Caco-2 (cell line): ENCODE data around the gene USP32. TPM values are rescaled to one million over a fixed set of nuclear protein-coding genes. Genes with fewer than 3 reads are reported as not detected.

Experiments used
- BruUV-seq: library from RNA; stranded (reverse); fragments of 400-500 nt; replicated peaks from 2 replicates; lab custom pipeline; 2021; lab: Mats Ljungman, UMichigan
- CTCF ChIA-PET: fragments of 300-600 bp; sonication (Branson Sonifier 250); formaldehyde crosslinking; loops from one replicate; lab custom pipeline; 2022; ENCODE audit warnings: antibody characterized with exemption; lab: Charles Lee
- POLR2A ChIA-PET: fragments of 300-600 bp; sonication (Branson Sonifier 250); formaldehyde crosslinking; loops from one replicate; lab custom pipeline; 2022; ENCODE audit warnings: antibody characterized with exemption; lab: Charles Lee
- DNase-seq, 2 experiments: peaks; one replicate each; pipeline versions ENCODE4 v3.0.0 to v3.0.0-alpha.2; 2020 to 2022
- H3K27me3 ChIP-seq: replicated peaks from 2 replicates; pipeline ENCODE4 v1.6.0; 2011; ENCODE audit warnings: low read length; ENCODE audit not compliant: control insufficient read depth, insufficient read depth
- H3K36me3 ChIP-seq: 2 replicates; pipeline ENCODE4 v1.5.1; 2011; ENCODE audit warnings: low read length; ENCODE audit not compliant: control insufficient read depth, insufficient read depth
- H3K4me1 ChIP-seq: fragments of 250-450 bp; sonication (Bioruptor Pico); 2 replicates; pipeline ENCODE4 v1.5.1; 2020; ENCODE audit warnings: mild to moderate bottlenecking
- H3K4me3 ChIP-seq: 2 replicates; pipeline ENCODE4 v1.5.1; 2011; ENCODE audit warnings: low read depth, mild to moderate bottlenecking, control low read depth, low read length
- H3K9me3 ChIP-seq: fragments of 250-450 bp; sonication (Bioruptor Pico); 2 replicates; pipeline ENCODE4 v1.5.1; 2020; ENCODE audit warnings: mild to moderate bottlenecking, moderate library complexity
- H3K27ac Mint-ChIP-seq: one replicate; pipeline ENCODE4 v1.8.0; 2022; ENCODE audit warnings: mixed read lengths; ENCODE audit not compliant: unreplicated experiment
- H3K27me3 Mint-ChIP-seq: one replicate; pipeline ENCODE4 v1.8.0; 2022; ENCODE audit warnings: mixed read lengths; ENCODE audit not compliant: insufficient read depth, unreplicated experiment
- H3K36me3 Mint-ChIP-seq: one replicate; pipeline ENCODE4 v1.8.0; 2022; ENCODE audit warnings: mild to moderate bottlenecking, mixed read lengths; ENCODE audit not compliant: insufficient read depth, unreplicated experiment
- H3K4me1 Mint-ChIP-seq: one replicate; pipeline ENCODE4 v1.8.0; 2022; ENCODE audit warnings: low read depth, mixed read lengths; ENCODE audit not compliant: unreplicated experiment
- H3K4me3 Mint-ChIP-seq: one replicate; pipeline ENCODE4 v1.8.0; 2022; ENCODE audit warnings: mild to moderate bottlenecking, moderate library complexity, mixed read lengths; ENCODE audit not compliant: unreplicated experiment
- H3K9me3 Mint-ChIP-seq: one replicate; pipeline ENCODE4 v1.8.0; 2022; ENCODE audit warnings: mixed read lengths; ENCODE audit not compliant: unreplicated experiment
- CTCF ChIP-seq, 2 experiments: fragments of 200-600 bp in 1 of 2; IDR thresholded peaks; 1 replicate in 1 of 2; 2 replicates in 1 of 2; pipeline versions ENCODE4 v1.5.1 to v1.8.0; 2011 to 2022; ENCODE audit warnings: antibody characterized with exemption in 1 of 2, control low read depth in 1 of 2, inconsistent platforms in 1 of 2, low read depth in 1 of 2, low read length in 1 of 2, mild to moderate bottlenecking in 1 of 2, moderate library complexity in 1 of 2; ENCODE audit not compliant: insufficient read depth in 1 of 2, severe bottlenecking in 1 of 2, unreplicated experiment in 1 of 2
- intact Hi-C: fragments of 100-400 bp; cut with micrococcal nuclease; formaldehyde crosslinking; loops from one replicate; pipeline ENCODE4 v1.10.0; 2022; ENCODE audit not compliant: unreplicated experiment
- total RNA-seq: library from RNA; stranded (reverse); gene quantifications from 2 replicates; pipeline ENCODE4 v1.2.3, GENCODE V29; 2022

USP32 gene
- total RNA-seq, 1 experiment from 2014 or later = 53.3 TPM

GRCh38 chr17:60426596-60426995, 34.7 kb upstream of the USP32 start:
- intact Hi-C loops = no loop called here

GRCh38 chr17:60425626-60426025, 33.7 kb upstream of the USP32 start:
- Histone ChIP-seq H3K27me3 (no peaks in the 10 kb centered on the region), H3K36me3 (no peaks in the 10 kb centered on the region), H3K4me3 (no peak overlapping the region), H3K9me3 (no peaks in the 10 kb centered on the region), H3K4me1 (no peaks in the 10 kb centered on the region)
- no peaks in the 10 kb centered on the region for H3K4me1 Mint-ChIP-seq
- H3K36me3 Mint-ChIP-seq = no peaks in the 10 kb centered on the region
- intact Hi-C loops = no loop called here
- ChIA-PET CTCF (interaction anchor here (0.6 kb wide), 1 partner anchor 278 kb away, joined by 3 read pairs; no protein-coding TSS in a partner anchor), POLR2A (no interaction called here)
- no peaks in the 10 kb centered on the region for H3K27me3 Mint-ChIP-seq
- BruUV-seq = no TSS peak
- no peak overlapping the region for H3K4me3 Mint-ChIP-seq
- DNase-seq = no peak
- no peak for TF ChIP-seq CTCF (IDR thresholded peaks at IDR 0.05; ENCODE audit: insufficient read depth in 1 of 2, low read depth in 1 of 2, low read length in 1 of 2, severe bottlenecking in 1 of 2, unreplicated experiment in 1 of 2)
- H3K9me3 Mint-ChIP-seq = no peaks in the 10 kb centered on the region
- H3K27ac Mint-ChIP-seq = no peak overlapping the region

More at GRCh38 chr17:60426596-60426995, 34.7 kb upstream of the USP32 start:
- H3K9me3 ChIP-seq = no peaks in the 10 kb centered on the region
- BruUV-seq = no TSS peak
- H3K36me3 ChIP-seq = no peaks in the 10 kb centered on the region
- Mint-ChIP-seq H3K4me1 (no peaks in the 10 kb centered on the region), H3K36me3 (no peaks in the 10 kb centered on the region), H3K27ac (no peak overlapping the region), H3K27me3 (no peaks in the 10 kb centered on the region), H3K9me3 (peaks cover under 1% of the 10 kb centered on the region), H3K4me3 (no peak overlapping the region)
- H3K4me3 ChIP-seq = no peak overlapping the region
- ChIA-PET POLR2A (no interaction called here), CTCF (no interaction called here)
- no peak for TF ChIP-seq CTCF (IDR thresholded peaks at IDR 0.05; ENCODE audit: insufficient read depth in 1 of 2, low read depth in 1 of 2, low read length in 1 of 2, severe bottlenecking in 1 of 2, unreplicated experiment in 1 of 2)
- H3K4me1 ChIP-seq = no peaks in the 10 kb centered on the region
- no peaks in the 10 kb centered on the region for H3K27me3 ChIP-seq
- DNase-seq = no peak

GRCh38 chr17:60423865-60424264, 31.9 kb upstream of the USP32 start:
- CTCF ChIA-PET = no interaction called here
- no peaks in the 10 kb centered on the region for H3K9me3 Mint-ChIP-seq
- Histone ChIP-seq H3K9me3 (no peaks in the 10 kb centered on the region), H3K4me3 (no peak overlapping the region), H3K36me3 (no peaks in the 10 kb centered on the region), H3K4me1 (no peaks in the 10 kb centered on the region), H3K27me3 (no peaks in the 10 kb centered on the region)
- no peak overlapping the region for H3K27ac Mint-ChIP-seq
- no peaks in the 10 kb centered on the region for H3K4me1 Mint-ChIP-seq
- POLR2A ChIA-PET = no interaction called here
- H3K4me3 Mint-ChIP-seq = no peak overlapping the region
- TF ChIP-seq CTCF (IDR thresholded peaks at IDR 0.05; ENCODE audit: insufficient read depth in 1 of 2, low read depth in 1 of 2, low read length in 1 of 2, severe bottlenecking in 1 of 2, unreplicated experiment in 1 of 2) = no peak
- intact Hi-C loops = loop anchor here (2.0 kb wide), 1 partner anchor 13 kb away; no protein-coding TSS in a partner anchor
- no peak for DNase-seq
- no TSS peak for BruUV-seq
- no peaks in the 10 kb centered on the region for H3K27me3 Mint-ChIP-seq
- no peaks in the 10 kb centered on the region for H3K36me3 Mint-ChIP-seq
